Measurements from ENCODE around the gene RELB. TPM values are rescaled to one million over a fixed set of nuclear protein-coding genes. Genes with fewer than 3 reads are reported as not detected.

RELB gene
- polyA plus RNA-seq, 1 experiment, result 9.9 TPM

DNA sequence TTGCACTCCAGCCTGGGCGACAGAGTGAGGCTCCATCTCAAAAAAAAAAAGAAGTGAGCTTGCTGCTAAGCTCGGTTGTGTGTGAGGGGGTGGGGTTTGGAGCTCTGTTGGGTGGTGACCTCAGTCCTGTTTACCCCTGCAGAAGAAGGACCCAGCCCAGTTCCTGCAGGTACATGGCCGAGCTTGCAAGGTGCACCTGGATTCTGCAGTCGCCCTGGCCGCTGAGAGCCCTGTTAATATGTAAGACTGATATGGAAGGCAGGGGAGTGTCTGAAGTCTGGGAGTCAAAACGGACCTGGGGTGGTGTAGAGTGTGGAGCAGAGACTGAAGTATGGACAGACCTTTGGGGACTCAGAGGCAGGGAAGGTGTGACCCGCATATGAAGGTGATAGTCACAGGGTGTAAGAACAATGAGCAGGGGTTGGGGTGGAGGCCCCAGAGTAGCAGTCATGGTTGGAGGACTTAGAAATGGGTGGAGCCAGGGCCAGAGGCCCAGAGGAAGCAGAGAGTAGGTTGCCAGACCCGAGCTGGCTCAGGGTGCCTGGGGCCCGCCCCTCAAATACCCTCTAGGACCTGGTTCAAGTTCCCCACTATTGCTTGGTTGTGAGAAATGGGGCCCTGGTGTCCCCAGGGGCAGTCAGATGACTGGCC, 50.8 kb downstream of the RELB start:
- TF ChIP-seq, protein P1, sequence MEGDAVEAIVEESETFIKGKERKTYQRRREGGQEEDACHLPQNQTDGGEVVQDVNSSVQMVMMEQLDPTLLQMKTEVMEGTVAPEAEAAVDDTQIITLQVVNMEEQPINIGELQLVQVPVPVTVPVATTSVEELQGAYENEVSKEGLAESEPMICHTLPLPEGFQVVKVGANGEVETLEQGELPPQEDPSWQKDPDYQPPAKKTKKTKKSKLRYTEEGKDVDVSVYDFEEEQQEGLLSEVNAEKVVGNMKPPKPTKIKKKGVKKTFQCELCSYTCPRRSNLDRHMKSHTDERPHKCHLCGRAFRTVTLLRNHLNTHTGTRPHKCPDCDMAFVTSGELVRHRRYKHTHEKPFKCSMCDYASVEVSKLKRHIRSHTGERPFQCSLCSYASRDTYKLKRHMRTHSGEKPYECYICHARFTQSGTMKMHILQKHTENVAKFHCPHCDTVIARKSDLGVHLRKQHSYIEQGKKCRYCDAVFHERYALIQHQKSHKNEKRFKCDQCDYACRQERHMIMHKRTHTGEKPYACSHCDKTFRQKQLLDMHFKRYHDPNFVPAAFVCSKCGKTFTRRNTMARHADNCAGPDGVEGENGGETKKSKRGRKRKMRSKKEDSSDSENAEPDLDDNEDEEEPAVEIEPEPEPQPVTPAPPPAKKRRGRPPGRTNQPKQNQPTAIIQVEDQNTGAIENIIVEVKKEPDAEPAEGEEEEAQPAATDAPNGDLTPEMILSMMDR (IDR thresholded peaks at IDR 0.05; ENCODE audit: low read depth, low read length), result no peak
- Histone ChIP-seq H3K4me3 (ENCODE audit: low read depth, low read length) (no peak overlapping the region), H3K27ac (ENCODE audit: low read depth, low read length) (no peak overlapping the region), H3K9me3 (ENCODE audit: control insufficient read depth, insufficient read depth, low read length) (no peaks in the 10 kb centered on the region), H3K27me3 (ENCODE audit: control insufficient read depth, insufficient read depth, low read length) (no peaks in the 10 kb centered on the region)
- CTCF ChIA-PET, result interaction anchor here (3.8 kb wide), 1 partner anchor 8 kb away, joined by 27 read pairs; no protein-coding TSS in a partner anchor
- POLR2A ChIA-PET, result interaction anchor here (0.6 kb wide), 1 partner anchor 82 kb away, joined by 7 read pairs; no protein-coding TSS in a partner anchor
- no peak for DNase-seq (ENCODE audit: low read depth, low spot score)

DNA sequence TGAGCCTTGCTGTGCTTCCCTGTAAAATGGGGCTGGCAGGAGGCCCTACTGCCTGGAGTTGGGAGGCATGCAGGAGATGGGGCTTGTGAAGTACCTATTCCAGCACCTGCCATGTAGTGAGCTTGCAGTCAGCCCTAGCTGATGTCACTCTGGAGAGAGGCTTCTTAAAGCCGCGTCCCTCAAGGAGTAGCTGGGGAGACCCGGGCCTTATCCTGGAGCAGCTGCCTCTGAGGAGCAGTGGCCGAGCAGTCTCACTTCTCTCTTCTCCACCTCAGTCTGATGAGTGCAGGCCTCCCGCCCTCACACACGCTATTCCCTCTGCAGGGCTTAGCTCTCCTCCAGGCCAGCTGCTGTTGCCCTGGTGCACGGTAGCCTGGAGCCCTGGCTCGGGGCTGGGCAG, 55.6 kb downstream of the RELB start:
- CTCF ChIA-PET, result interaction anchor here (0.5 kb wide), 1 partner anchor 50 kb away, joined by 3 read pairs; no protein-coding TSS in a partner anchor
- Histone ChIP-seq H3K9me3 (ENCODE audit: control insufficient read depth, insufficient read depth, low read length) (no peaks in the 10 kb centered on the region), H3K27ac (ENCODE audit: low read depth, low read length) (no peak overlapping the region), H3K27me3 (ENCODE audit: control insufficient read depth, insufficient read depth, low read length) (no peaks in the 10 kb centered on the region), H3K4me3 (ENCODE audit: low read depth, low read length) (no peak overlapping the region)
- TF ChIP-seq, protein P1 (IDR thresholded peaks at IDR 0.05; ENCODE audit: low read depth, low read length), result no peak
- POLR2A ChIA-PET, result no interaction called here
- no peak for DNase-seq (ENCODE audit: low read depth, low spot score)

DNA sequence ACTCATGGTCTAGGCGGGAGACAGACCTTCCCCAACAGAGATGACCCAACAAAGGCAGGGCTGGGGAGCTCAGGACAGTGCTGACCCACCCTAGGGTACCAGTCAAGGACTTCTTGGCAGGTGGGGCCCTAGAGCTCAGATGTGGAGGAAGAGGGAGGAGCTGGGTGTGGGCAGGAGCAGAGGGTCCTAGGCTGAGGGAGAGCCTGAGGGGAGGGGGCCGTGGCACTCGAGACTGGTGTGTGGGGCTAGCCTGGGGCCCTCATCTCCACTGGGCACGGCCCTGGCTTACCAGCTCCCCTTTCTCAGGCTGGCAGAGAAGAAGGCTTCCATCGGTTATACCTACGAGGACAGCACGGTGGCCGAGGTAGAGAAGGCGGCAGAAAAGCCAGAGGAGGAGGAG, 56.2 kb downstream of the RELB start:
- DNase-seq (ENCODE audit: low read depth, low spot score), result no peak
- Histone ChIP-seq H3K27me3 (ENCODE audit: control insufficient read depth, insufficient read depth, low read length) (no peaks in the 10 kb centered on the region), H3K27ac (ENCODE audit: low read depth, low read length) (no peak overlapping the region), H3K4me3 (ENCODE audit: low read depth, low read length) (no peak overlapping the region), H3K9me3 (ENCODE audit: control insufficient read depth, insufficient read depth, low read length) (no peaks in the 10 kb centered on the region)
- POLR2A ChIA-PET, result no interaction called here
- TF ChIP-seq, protein P1 (IDR thresholded peaks at IDR 0.05; ENCODE audit: low read depth, low read length), result no peak
- CTCF ChIA-PET, result no interaction called here

DNA sequence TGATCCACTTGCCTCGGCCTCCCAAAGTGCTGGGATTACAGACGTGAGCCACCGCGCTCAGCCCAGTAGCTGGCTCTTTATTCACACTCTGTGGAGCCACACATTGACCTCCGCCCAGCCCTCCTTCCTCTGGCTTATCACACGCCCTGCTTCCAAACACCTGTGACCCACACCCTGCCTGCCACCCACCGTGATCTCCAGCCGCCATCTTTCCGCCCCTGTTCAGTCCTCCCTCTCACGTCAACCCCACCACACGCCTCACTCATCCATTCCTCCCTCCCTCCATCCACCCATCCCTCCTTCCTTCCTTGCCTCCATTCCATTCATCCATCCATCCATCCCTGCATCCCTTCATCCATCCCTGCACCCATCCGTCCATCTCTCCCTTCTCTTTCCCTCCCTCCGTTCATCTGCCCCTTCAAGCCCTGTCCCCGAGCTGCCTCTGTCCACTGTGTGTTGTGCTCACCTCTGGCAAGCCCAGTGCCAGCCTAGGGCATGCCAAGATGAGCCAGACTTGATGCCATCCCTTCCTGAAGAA, 57.4 kb downstream of the RELB start:
- ChIA-PET POLR2A (interaction anchor here (1.1 kb wide), 1 partner anchor 19 kb away, joined by 3 read pairs; no protein-coding TSS in a partner anchor), CTCF (interaction anchor here (1.1 to 1.7 kb wide), 7 partner anchors 13 to 75 kb away, joined by 3 to 9 read pairs (median 5); partner anchors contain the start of gene ZNF296)
- no peak for DNase-seq (ENCODE audit: low read depth, low spot score)
- Histone ChIP-seq H3K9me3 (ENCODE audit: control insufficient read depth, insufficient read depth, low read length) (no peaks in the 10 kb centered on the region), H3K27ac (ENCODE audit: low read depth, low read length) (peak overlapping the region; percentile 11), H3K4me3 (ENCODE audit: low read depth, low read length) (no peak overlapping the region), H3K27me3 (ENCODE audit: control insufficient read depth, insufficient read depth, low read length) (no peaks in the 10 kb centered on the region)
- TF ChIP-seq, protein P1 (IDR thresholded peaks at IDR 0.05; ENCODE audit: low read depth, low read length), result no peak

All from AG04450 (cell line).